PC-3 (cell line): ENCODE measurements around the gene PGBD5. TPM values are rescaled to one million over a fixed set of nuclear protein-coding genes. Genes with fewer than 3 reads are reported as not detected.

Source experiments
- ATAC-seq: fragments of 200-7000 bp; cut with Tn5 transposase; 2 replicates; pipeline ENCODE4 v1.9.1; 2020; ENCODE audit warnings: mild to moderate bottlenecking, moderate library complexity
- BruUV-seq: library from RNA; stranded (reverse); fragments of 400-500 nt; replicated peaks from 2 replicates; lab custom pipeline; 2021; lab: Mats Ljungman, UMichigan
- CTCF ChIA-PET: fragments of 300-600 bp; sonication (Branson Sonifier 250); formaldehyde crosslinking; loops from one replicate; lab custom pipeline; 2022; ENCODE audit warnings: antibody characterized with exemption; lab: Charles Lee
- POLR2A ChIA-PET: fragments of 300-600 bp; sonication (Branson Sonifier 250); formaldehyde crosslinking; loops from one replicate; lab custom pipeline; 2022; ENCODE audit warnings: antibody characterized with exemption; ENCODE audit not compliant: unreplicated experiment; lab: Charles Lee
- DNase-seq: peaks from one replicate; pipeline ENCODE4 v3.0.0-alpha.2; 2015
- H2AFZ ChIP-seq: fragments of 300-600 bp; sonication (generic); 2 replicates; pipeline ENCODE4 v1.6.0; 2016; ENCODE audit warnings: antibody characterized with exemption, low read length
- H3F3A ChIP-seq: fragments of 300-600 bp; sonication (generic); one replicate; pipeline ENCODE4 v1.6.0; 2017; ENCODE audit warnings: antibody characterized with exemption, low read length, control low read depth, mild to moderate bottlenecking; ENCODE audit not compliant: unreplicated experiment
- H3K27ac ChIP-seq: fragments of 300-600 bp; sonication (generic); 2 replicates; pipeline ENCODE4 v1.5.1; 2016; ENCODE audit warnings: mild to moderate bottlenecking, low read length
- H3K27me3 ChIP-seq: fragments of 300-600 bp; sonication (generic); 2 replicates; pipeline ENCODE4 v1.6.1; 2016; ENCODE audit warnings: low read length, mixed read lengths
- H3K36me3 ChIP-seq: fragments of 300-600 bp; sonication (generic); 2 replicates; pipeline ENCODE4 v1.6.1; 2016; ENCODE audit warnings: low read depth, mixed run types, low read length, mixed read lengths
- H3K4me1 ChIP-seq: fragments of 300-600 bp; sonication (generic); 2 replicates; pipeline ENCODE4 v1.5.1; 2016; ENCODE audit warnings: low read length; ENCODE audit not compliant: insufficient read depth
- H3K4me2 ChIP-seq: fragments of 300-600 bp; sonication (generic); 2 replicates; pipeline ENCODE4 v1.6.0; 2016; ENCODE audit warnings: low read length
- H3K4me3 ChIP-seq: fragments of 300-600 bp; sonication (generic); 2 replicates; pipeline ENCODE4 v1.5.1; 2016; ENCODE audit warnings: mild to moderate bottlenecking, low read length, mixed read lengths
- H3K79me2 ChIP-seq: fragments of 300-600 bp; sonication (generic); 2 replicates; pipeline ENCODE4 v1.6.1; 2017; ENCODE audit warnings: low read length, mixed read lengths
- H3K9ac ChIP-seq: fragments of 300-600 bp; sonication (generic); 2 replicates; pipeline ENCODE4 v1.6.0; 2016; ENCODE audit warnings: mild to moderate bottlenecking, low read length
- H3K9me2 ChIP-seq: fragments of 300-600 bp; sonication (generic); replicated peaks from 2 replicates; pipeline ENCODE4 v1.6.1; 2016; ENCODE audit warnings: mixed run types, low read length, mixed read lengths
- H3K9me3 ChIP-seq: fragments of 300-600 bp; sonication (generic); 2 replicates; pipeline ENCODE4 v1.6.1; 2016; ENCODE audit warnings: low read length, mixed read lengths
- H4K20me1 ChIP-seq: fragments of 300-600 bp; sonication (generic); 2 replicates; pipeline ENCODE4 v1.6.1; 2016; ENCODE audit warnings: low read length, mixed read lengths
- EZH2 ChIP-seq: fragments of 300-600 bp; sonication (generic); IDR thresholded peaks from one replicate; pipeline ENCODE4 v1.6.1; 2017; ENCODE audit warnings: antibody characterized with exemption, mild to moderate bottlenecking, low read length; ENCODE audit not compliant: unreplicated experiment
- EZH2phosphoT487 ChIP-seq: fragments of 300-600 bp; sonication (generic); IDR thresholded peaks from 2 replicates; pipeline ENCODE4 v1.6.1; 2018; ENCODE audit warnings: mild to moderate bottlenecking, antibody characterized with exemption, low read length, borderline replicate concordance
- intact Hi-C: fragments of 100-400 bp; cut with micrococcal nuclease; formaldehyde crosslinking; loops from 2 replicates; pipeline ENCODE4 v1.9.0; 2023
- total RNA-seq: library from RNA; depleted of rRNA; stranded (reverse); fragments of >200 nt; gene quantifications from 2 replicates; pipeline ENCODE4 v1.2.3, GENCODE V29; 2014
- TF ChIP-seq, protein P1 (sequence below): fragments of 300-600 bp; sonication (generic); conservative IDR thresholded peaks from 2 replicates; pipeline ENCODE4 v1.5.1; 2017; ENCODE audit warnings: antibody characterized with exemption, low read depth, mild to moderate bottlenecking, low read length

Gene PGBD5
- total RNA-seq, 1 experiment from 2014 or later: under 0.01 TPM

DNA sequence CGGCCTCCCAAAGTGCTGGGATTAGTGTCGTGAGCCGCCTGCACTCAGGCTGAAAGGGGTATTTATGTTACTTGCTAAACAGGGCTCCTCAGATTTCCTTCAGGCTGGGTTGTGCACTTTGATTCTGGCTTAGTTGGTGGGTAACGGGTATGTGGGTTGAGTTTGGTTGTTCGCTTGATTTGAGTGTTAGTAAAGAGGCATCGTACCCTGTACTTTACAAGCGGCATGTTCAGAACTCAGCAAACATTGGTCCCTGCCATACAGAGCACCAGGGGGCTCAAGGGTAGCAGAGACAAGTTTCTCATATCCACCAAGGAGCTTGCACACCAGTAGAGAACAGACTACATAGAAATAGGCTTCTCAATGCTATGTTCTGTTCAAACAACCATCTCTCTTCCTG is 147.8 kb downstream of the PGBD5 start:
- Histone ChIP-seq H3K9me2 (no peaks in the 10 kb centered on the region), H3K4me1 (no peaks in the 10 kb centered on the region), H3K27me3 (no peaks in the 10 kb centered on the region), H3F3A (peaks cover 9% of the 10 kb centered on the region), H3K27ac (no peak overlapping the region), H2AFZ (no peak overlapping the region), H3K4me3 (no peak overlapping the region), H3K79me2 (no peaks in the 10 kb centered on the region), H3K9me3 (no peaks in the 10 kb centered on the region), H4K20me1 (0 out of 2 replicates have a peak, but pooled peaks cover 5% of the 10 kb centered on the region), H3K36me3 (peaks cover 57% of the 10 kb centered on the region), H3K9ac (no peak overlapping the region), H3K4me2 (no peak overlapping the region)
- DNase-seq: no peak
- TF ChIP-seq EZH2phosphoT487: no peak
- TF ChIP-seq, protein P1, sequence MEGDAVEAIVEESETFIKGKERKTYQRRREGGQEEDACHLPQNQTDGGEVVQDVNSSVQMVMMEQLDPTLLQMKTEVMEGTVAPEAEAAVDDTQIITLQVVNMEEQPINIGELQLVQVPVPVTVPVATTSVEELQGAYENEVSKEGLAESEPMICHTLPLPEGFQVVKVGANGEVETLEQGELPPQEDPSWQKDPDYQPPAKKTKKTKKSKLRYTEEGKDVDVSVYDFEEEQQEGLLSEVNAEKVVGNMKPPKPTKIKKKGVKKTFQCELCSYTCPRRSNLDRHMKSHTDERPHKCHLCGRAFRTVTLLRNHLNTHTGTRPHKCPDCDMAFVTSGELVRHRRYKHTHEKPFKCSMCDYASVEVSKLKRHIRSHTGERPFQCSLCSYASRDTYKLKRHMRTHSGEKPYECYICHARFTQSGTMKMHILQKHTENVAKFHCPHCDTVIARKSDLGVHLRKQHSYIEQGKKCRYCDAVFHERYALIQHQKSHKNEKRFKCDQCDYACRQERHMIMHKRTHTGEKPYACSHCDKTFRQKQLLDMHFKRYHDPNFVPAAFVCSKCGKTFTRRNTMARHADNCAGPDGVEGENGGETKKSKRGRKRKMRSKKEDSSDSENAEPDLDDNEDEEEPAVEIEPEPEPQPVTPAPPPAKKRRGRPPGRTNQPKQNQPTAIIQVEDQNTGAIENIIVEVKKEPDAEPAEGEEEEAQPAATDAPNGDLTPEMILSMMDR: no peak
- TF ChIP-seq EZH2: no peak
- POLR2A ChIA-PET: no interaction called here
- no peak for ATAC-seq
- CTCF ChIA-PET: no interaction called here
- intact Hi-C loops: no loop called here
- BruUV-seq: no TSS peak

DNA sequence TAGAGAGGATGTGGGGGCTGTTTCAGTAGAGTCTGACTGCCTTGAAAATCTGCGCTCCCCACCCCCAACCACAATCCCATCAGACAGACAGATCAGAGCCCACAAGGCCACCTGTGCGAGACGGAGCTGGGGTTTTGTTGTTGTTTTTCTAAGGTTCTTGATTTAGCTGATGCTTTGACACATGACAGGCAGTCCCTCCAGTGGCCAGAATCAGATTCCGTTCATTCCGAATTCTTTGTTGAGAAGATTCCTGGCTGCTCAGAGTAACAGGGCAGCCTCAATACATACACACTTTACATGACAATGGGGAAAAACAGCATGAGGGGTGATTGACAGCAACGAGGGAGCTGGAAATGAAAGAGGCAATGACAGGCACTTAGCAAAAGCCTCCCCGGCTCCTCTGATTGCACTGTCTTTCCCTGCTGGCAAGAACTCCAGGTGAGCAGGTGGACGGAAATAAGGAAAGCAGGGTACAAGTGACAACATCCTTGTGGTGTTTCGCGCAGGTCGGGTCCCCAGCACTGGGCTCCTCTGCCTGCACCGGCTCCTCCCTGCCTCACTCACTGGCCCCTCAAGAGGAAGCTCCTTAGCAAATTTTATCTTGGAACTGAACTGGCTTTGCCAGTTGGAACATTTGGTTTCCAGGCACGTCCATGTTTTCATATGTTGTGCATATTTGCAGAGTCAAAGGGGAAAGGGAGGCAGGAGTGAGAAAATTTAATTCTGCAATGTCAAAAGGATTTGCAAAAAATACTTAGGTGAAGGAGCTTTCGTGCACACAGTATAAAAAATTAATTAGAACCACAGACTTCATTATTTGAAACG is 148.7 kb downstream of the PGBD5 start:
- Histone ChIP-seq H3K27ac (no peak overlapping the region), H3K27me3 (no peaks in the 10 kb centered on the region), H3K4me3 (no peak overlapping the region), H4K20me1 (0 out of 2 replicates have a peak, but pooled peaks cover 5% of the 10 kb centered on the region), H3K4me2 (no peak overlapping the region), H3K9ac (no peak overlapping the region), H3K9me2 (no peaks in the 10 kb centered on the region), H3K9me3 (no peaks in the 10 kb centered on the region), H3K36me3 (peaks cover 54% of the 10 kb centered on the region), H3K79me2 (no peaks in the 10 kb centered on the region), H3F3A (peaks cover 9% of the 10 kb centered on the region), H2AFZ (no peak overlapping the region), H3K4me1 (no peaks in the 10 kb centered on the region)
- intact Hi-C loops: no loop called here
- BruUV-seq: no TSS peak
- ATAC-seq (no peak), DNase-seq (no peak)
- TF ChIP-seq EZH2phosphoT487: no peak
- TF ChIP-seq EZH2: no peak
- TF ChIP-seq, protein P1: no peak
- ChIA-PET CTCF (interaction anchor here (0.6 kb wide), 1 partner anchor 411 kb away, joined by 3 read pairs; no protein-coding TSS in a partner anchor), POLR2A (no interaction called here)

DNA sequence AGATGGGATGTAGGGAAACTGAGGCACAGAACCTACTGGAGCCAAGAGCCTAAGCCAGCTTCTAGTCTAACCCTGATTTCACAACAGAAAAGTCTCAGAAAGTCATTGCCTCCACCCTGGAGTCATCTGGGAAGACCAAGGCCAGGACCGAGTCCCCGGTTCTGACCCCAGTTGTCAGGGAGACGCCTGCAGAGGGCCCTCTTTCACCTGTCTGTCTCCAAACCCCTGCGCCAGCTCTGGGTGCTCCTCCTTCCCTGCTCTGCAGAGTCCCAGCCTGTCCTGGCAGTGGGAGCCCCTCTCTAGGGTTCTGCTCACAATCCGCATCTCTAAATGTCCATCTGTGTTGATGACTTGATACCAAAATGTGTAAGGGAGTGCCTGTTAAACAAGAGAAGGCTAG is 149.7 kb downstream of the PGBD5 start:
- no peak overlapping the region for H3K4me2 ChIP-seq
- no peak for ATAC-seq
- BruUV-seq: no TSS peak
- TF ChIP-seq EZH2 (no peak), EZH2phosphoT487 (no peak)
- TF ChIP-seq, protein P1: no peak
- intact Hi-C loops: no loop called here
- H2AFZ ChIP-seq: no peak overlapping the region
- H3K9me3 ChIP-seq: no peaks in the 10 kb centered on the region
- no peak for DNase-seq
- peaks cover 55% of the 10 kb centered on the region for H3K36me3 ChIP-seq
- H3F3A ChIP-seq: peaks cover 9% of the 10 kb centered on the region
- H3K4me1 ChIP-seq: no peaks in the 10 kb centered on the region
- H3K4me3 ChIP-seq: no peak overlapping the region
- H3K27ac ChIP-seq: no peak overlapping the region
- ChIA-PET POLR2A (no interaction called here), CTCF (interaction anchor here (0.6 kb wide), 1 partner anchor 410 kb away, joined by 3 read pairs; no protein-coding TSS in a partner anchor)
- H4K20me1 ChIP-seq: 0 out of 2 replicates have a peak, but pooled peaks cover 5% of the 10 kb centered on the region
- H3K9ac ChIP-seq: no peak overlapping the region
- no peaks in the 10 kb centered on the region for H3K9me2 ChIP-seq
- no peaks in the 10 kb centered on the region for H3K79me2 ChIP-seq
- H3K27me3 ChIP-seq: no peaks in the 10 kb centered on the region
